ENCODE results near the gene RADIL.

- no peak for TF ChIP-seq ZSCAN9 (CRISPR knock-in tag; IDR thresholded peaks at IDR 0.05; ENCODE audit: borderline replicate concordance)
- TF ChIP-seq, protein P1, sequence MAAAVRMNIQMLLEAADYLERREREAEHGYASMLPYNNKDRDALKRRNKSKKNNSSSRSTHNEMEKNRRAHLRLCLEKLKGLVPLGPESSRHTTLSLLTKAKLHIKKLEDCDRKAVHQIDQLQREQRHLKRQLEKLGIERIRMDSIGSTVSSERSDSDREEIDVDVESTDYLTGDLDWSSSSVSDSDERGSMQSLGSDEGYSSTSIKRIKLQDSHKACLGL (CRISPR knock-in tag; IDR thresholded peaks at IDR 0.05) = no peak
Measured at GRCh38 chr7:4787541-4787940, 96.0 kb downstream of the RADIL start.
